Skeletal muscle tissue (tissue), 4 donors: ENCODE measurements around the gene SCUBE2. TPM values are rescaled to one million over a fixed set of nuclear protein-coding genes. Genes with fewer than 3 reads are reported as not detected.

Experiments used
- H3K27ac ChIP-seq: one replicate; pipeline ENCODE4 v1.7.0; 2013; ENCODE audit warnings: mild to moderate bottlenecking, low read depth, low read length, inconsistent platforms
- H3K27me3 ChIP-seq, 3 donors: one replicate each; pipeline ENCODE4 v1.7.0; 2013; ENCODE audit warnings: low read length in 3 of 3; ENCODE audit not compliant: control insufficient read depth in 3 of 3, insufficient read depth in 3 of 3
- H3K36me3 ChIP-seq, 3 donors: one replicate each; pipeline ENCODE4 v1.7.0; 2013; ENCODE audit warnings: low read length in 3 of 3; ENCODE audit not compliant: control insufficient read depth in 3 of 3, insufficient read depth in 3 of 3
- H3K4me1 ChIP-seq, 3 donors: one replicate each; pipeline ENCODE4 v1.7.0; 2013; ENCODE audit warnings: low read length in 3 of 3, mild to moderate bottlenecking in 3 of 3; ENCODE audit not compliant: control insufficient read depth in 3 of 3, insufficient read depth in 3 of 3
- H3K4me3 ChIP-seq, 3 donors: one replicate each; pipeline ENCODE4 v1.7.0; 2013; ENCODE audit warnings: low read length in 3 of 3
- H3K9ac ChIP-seq, 3 donors: one replicate each; pipeline ENCODE4 v1.7.0; 2013; ENCODE audit warnings: low read length in 3 of 3, mild to moderate bottlenecking in 3 of 3, moderate library complexity in 2 of 3, low read depth in 1 of 3
- H3K9me3 ChIP-seq, 3 donors: one replicate each; pipeline ENCODE4 v1.7.0; 2013; ENCODE audit warnings: low read length in 3 of 3; ENCODE audit not compliant: control insufficient read depth in 3 of 3
- total RNA-seq: library from RNA; depleted of rRNA; stranded (reverse); fragments of >200 nt; gene quantifications from one replicate; pipeline ENCODE4 v1.2.3, GENCODE V29; 2014
- donor health status: Osteomylitis.

SCUBE2 gene
- total RNA-seq, 1 donor from 2014 or later = 37.1 TPM

DNA sequence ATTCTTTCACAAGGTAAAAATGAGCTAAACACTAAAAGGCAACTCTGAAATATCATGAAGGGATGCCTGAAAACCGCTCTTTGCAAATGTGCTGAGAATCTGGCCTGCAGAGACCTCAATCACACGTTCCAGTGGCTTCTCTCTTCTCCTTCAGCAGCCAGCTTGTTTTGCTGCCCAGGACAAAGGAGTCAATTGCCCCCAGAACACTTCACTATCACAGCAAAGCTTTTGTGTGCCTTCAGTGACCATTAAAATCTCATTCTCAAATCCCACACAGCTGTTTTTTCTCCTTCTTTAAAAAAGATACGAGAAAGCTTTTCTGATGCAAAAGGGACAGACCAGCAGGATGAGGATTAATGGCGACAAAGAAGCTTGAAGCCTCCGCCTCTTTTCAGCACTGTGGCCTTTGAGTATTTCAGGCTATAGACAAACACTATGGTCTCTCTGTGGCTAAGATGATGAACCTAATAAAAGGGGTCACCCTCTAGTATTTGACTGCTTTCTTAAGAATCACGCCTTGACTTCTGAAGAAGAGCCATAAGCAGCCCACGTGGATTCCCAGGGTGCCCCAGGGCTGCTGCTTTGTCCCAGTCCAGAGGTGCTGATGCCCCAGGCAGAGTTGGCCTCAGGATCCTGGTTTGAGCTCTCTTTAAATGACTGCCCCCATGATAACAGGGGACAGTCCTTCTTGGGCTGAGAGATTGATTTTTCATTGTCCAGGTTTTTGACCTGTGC, 54.2 kb downstream of the SCUBE2 start:
- no peaks in the 10 kb centered on the region for H3K9me3 ChIP-seq
- H3K9ac ChIP-seq = no peak overlapping the region
- H3K4me3 ChIP-seq = no peak overlapping the region
- no peaks in the 10 kb centered on the region for H3K27me3 ChIP-seq
- H3K27ac ChIP-seq = no peak overlapping the region
- no peaks in the 10 kb centered on the region for H3K4me1 ChIP-seq
- no peaks in the 10 kb centered on the region for H3K36me3 ChIP-seq

DNA sequence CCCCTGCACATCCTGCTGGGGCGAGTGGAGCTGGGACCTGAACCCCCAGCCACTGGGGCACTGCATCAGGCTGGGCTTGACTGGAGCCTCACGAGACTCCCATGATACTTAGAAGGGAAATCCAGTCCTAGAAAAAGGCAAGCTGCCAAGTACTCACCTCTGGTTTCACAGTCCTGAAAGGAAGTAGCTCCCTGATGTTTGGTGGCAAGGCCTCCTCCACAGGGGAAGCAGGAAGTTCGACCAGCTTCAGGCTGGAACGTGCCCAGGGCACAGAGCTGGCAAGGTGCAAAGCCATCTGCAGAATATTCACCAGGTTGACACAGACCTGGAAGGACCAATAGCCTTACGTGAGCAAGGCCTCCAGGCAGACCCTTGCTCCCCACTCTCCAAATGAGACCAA, 60.8 kb downstream of the SCUBE2 start:
- H3K4me3 ChIP-seq = no peak overlapping the region
- no peak overlapping the region for H3K9ac ChIP-seq
- H3K27me3 ChIP-seq = peaks cover 0 to under 1% (median 0%) of the 10 kb centered on the region in 3 donors
- peaks cover 0 to under 1% (median 0%) of the 10 kb centered on the region in 3 donors for H3K4me1 ChIP-seq
- H3K27ac ChIP-seq = no peak overlapping the region
- no peaks in the 10 kb centered on the region for H3K9me3 ChIP-seq
- no peaks in the 10 kb centered on the region for H3K36me3 ChIP-seq

DNA sequence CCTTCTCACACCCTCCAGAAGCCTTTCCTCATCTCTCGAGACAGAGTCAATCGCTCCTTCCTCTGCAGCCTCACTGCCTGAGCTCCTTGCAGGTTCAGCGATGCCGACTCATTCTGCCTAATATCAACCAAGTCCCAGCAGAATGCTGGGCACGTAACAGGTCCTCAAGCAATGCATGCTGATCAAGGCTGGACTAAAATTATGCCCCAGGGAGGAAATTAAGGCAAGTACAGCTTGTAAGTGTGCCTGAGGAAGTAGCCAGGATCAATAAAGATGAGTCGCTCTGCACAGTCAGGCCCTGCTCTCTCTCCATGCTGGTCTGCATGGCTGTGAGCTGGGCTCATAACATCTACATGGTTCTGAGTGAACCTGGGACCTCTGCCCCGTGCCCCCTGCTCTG, 62.0 kb downstream of the SCUBE2 start:
- H3K27me3 ChIP-seq = peaks cover 0 to 3% (median 0%) of the 10 kb centered on the region in 3 donors
- H3K36me3 ChIP-seq = no peaks in the 10 kb centered on the region
- H3K9ac ChIP-seq = no peak overlapping the region
- no peaks in the 10 kb centered on the region for H3K9me3 ChIP-seq
- no peak overlapping the region for H3K27ac ChIP-seq
- H3K4me3 ChIP-seq = no peak overlapping the region
- H3K4me1 ChIP-seq = peaks cover 0 to 4% (median 0%) of the 10 kb centered on the region in 3 donors

GRCh38 chr11:9028581-9028980, 62.8 kb downstream of the SCUBE2 start:
- Histone ChIP-seq H3K27ac (no peak overlapping the region), H3K9ac (no peak overlapping the region)

GRCh38 chr11:9025101-9025850, 66.1 kb downstream of the SCUBE2 start:
- Histone ChIP-seq H3K9ac (no peak overlapping the region), H3K27ac (no peak overlapping the region), H3K4me1 (peaks cover 0 to 4% (median 0%) of the 10 kb centered on the region in 3 donors), H3K4me3 (no peak overlapping the region), H3K36me3 (no peaks in the 10 kb centered on the region), H3K9me3 (no peaks in the 10 kb centered on the region), H3K27me3 (peaks cover 0 to 3% (median 0%) of the 10 kb centered on the region in 3 donors)

More at GRCh38 chr11:9028581-9028980, 62.8 kb downstream of the SCUBE2 start:
- Histone ChIP-seq H3K4me3 (no peak overlapping the region), H3K9me3 (no peaks in the 10 kb centered on the region), H3K4me1 (peaks cover 0 to 4% (median 0%) of the 10 kb centered on the region in 3 donors), H3K36me3 (no peaks in the 10 kb centered on the region), H3K27me3 (peaks cover 0 to 3% (median 0%) of the 10 kb centered on the region in 3 donors)

GRCh38 chr11:9022961-9023680, 68.3 kb downstream of the SCUBE2 start:
- H3K27ac ChIP-seq = no peak overlapping the region
- peaks cover 0 to 3% (median 0%) of the 10 kb centered on the region in 3 donors for H3K27me3 ChIP-seq
- no peaks in the 10 kb centered on the region for H3K9me3 ChIP-seq
- H3K4me1 ChIP-seq = peaks cover 0 to 4% (median 2%) of the 10 kb centered on the region in 3 donors
- H3K36me3 ChIP-seq = no peaks in the 10 kb centered on the region
- H3K4me3 ChIP-seq = no peak overlapping the region
- no peak overlapping the region for H3K9ac ChIP-seq

GRCh38 chr11:9020916-9021315, 70.5 kb downstream of the SCUBE2 start:
- Histone ChIP-seq H3K4me3 (no peak overlapping the region), H3K4me1 (peaks cover 4 to 15% (median 12%) of the 10 kb centered on the region in 3 donors), H3K9me3 (no peaks in the 10 kb centered on the region), H3K27me3 (peaks cover 0 to 3% (median 0%) of the 10 kb centered on the region in 3 donors), H3K27ac (no peak overlapping the region), H3K36me3 (no peaks in the 10 kb centered on the region), H3K9ac (no peak overlapping the region)

- no peaks in the 10 kb centered on the region for H3K9me3 ChIP-seq
- no peak overlapping the region for H3K9ac ChIP-seq
- H3K4me1 ChIP-seq = peaks cover 7 to 15% (median 7%) of the 10 kb centered on the region in 3 donors
- H3K4me3 ChIP-seq = no peak overlapping the region
- H3K36me3 ChIP-seq = no peaks in the 10 kb centered on the region
- no peak overlapping the region for H3K27ac ChIP-seq
- no peaks in the 10 kb centered on the region for H3K27me3 ChIP-seq
Measured at GRCh38 chr11:9019861-9020260, 71.5 kb downstream of the SCUBE2 start.

- Histone ChIP-seq H3K36me3 (no peaks in the 10 kb centered on the region), H3K9me3 (no peaks in the 10 kb centered on the region), H3K27me3 (no peaks in the 10 kb centered on the region), H3K27ac (no peak overlapping the region), H3K4me1 (peaks cover 7 to 15% (median 7%) of the 10 kb centered on the region in 3 donors), H3K4me3 (no peak overlapping the region), H3K9ac (no peak overlapping the region)
Measured at GRCh38 chr11:9017773-9018172, 73.6 kb downstream of the SCUBE2 start.
